ENCODE results near the gene FGF3.
"Not testable (repeated sequence)": the region's sequence is repeated elsewhere in the genome, so short reads cannot be mapped to it uniquely, and the experiment has no call there.

Gene FGF3

DNA sequence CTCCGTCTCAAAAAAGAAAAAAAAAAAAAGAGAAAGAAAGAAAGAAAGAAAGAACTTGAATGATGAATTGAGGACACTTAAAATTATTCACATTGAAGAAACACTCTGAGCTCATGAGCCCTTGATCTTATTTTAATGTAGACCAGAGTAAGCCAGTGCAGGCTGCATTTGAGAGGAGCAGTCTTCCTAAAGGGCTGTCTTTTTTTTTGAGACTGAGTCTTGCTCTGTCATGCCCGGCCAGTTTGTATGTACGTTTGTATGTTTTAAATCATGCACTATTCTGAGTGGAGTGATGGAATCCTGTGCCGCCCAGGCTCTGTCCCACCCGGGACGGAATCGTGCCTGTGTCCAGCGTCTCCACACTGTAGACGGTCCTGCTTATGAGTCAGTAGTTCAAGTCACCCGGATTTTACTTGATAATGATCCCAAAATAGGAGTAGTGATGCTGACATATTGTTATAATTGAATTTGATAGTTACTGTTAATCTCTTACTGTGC, 53.7 kb downstream of the FGF3 start:
- no peak for DNase-seq (ENCODE audit: low spot score)

DNA sequence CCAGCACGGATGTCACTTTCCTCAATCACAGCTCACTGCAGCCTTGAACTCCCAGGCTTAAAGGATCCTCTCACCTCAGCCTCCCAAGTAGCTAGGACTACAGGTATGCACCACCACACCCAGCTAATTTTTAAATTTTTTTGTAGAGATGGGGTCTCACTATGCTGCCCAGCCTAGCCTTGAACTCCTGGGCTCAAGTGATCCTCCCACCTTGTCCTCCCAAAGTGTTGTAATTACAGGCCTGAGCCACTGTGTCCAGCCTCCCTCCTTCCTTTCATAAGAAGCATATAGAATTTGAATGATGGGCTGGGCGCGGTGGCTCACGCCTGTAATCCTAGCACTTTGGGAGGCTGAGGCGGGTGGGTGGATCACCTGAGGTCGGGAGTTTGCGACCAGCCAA, 54.3 kb downstream of the FGF3 start:
- not testable (repeated sequence) for DNase-seq (ENCODE audit: low spot score)

DNA sequence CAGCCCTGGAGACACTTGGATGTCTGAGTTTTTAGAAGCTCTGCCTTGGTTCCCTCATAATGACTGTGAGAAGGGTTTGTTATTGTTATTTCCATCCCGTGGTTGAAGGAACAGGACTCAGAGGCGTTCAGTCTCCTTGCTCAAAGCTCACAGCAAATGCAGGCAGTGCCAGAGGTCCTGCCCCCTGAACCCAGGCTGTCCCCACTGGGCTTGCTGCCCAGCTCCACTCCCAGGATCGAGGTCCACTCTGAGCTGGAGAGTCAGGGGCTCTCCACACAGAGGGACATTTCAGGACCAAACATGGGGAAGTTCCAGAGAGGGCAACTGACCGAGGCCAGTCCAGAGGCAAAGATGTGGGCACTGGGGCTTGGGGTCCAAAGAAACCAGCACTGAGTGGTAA, 58.9 kb downstream of the FGF3 start:
- DNase-seq (ENCODE audit: low spot score): no peak

Measured in SW480 (cell line).